LoVo (cell line): ENCODE data around the gene CATSPERB.
A peak's percentile ranks its signal among the peaks of the same experiment; 100 is the strongest.
"Not testable (repeated sequence)": the region's sequence is repeated elsewhere in the genome, so short reads cannot be mapped to it uniquely, and the experiment has no call there.

Experiments
- DNase-seq: peaks from one replicate; pipeline ENCODE4 v3.0.0-alpha.2; 2016; ENCODE audit warnings: low spot score

CATSPERB gene

GRCh38 chr14:91577632-91578233 lies 154.2 kb downstream of the CATSPERB start:
- no peak for DNase-seq

GRCh38 chr14:91575469-91576208 lies 156.2 kb downstream of the CATSPERB start:
- DNase-seq: no peak

GRCh38 chr14:91573894-91574837 lies 157.7 kb downstream of the CATSPERB start:
- DNase-seq: peak; percentile 63

GRCh38 chr14:91573528-91573893 lies 158.4 kb downstream of the CATSPERB start:
- no peak for DNase-seq

- no peak for DNase-seq
These were observed 161.9 kb downstream of the CATSPERB start for GRCh38 chr14:91570021-91570420.

GRCh38 chr14:91569301-91569700 lies 162.6 kb downstream of the CATSPERB start:
- DNase-seq: no peak

- DNase-seq: no peak
These were observed 163.3 kb downstream of the CATSPERB start for GRCh38 chr14:91568626-91569025.

GRCh38 chr14:91567827-91568226 lies 164.1 kb downstream of the CATSPERB start:
- not testable (repeated sequence) for DNase-seq

GRCh38 chr14:91555531-91555930 lies 176.4 kb downstream of the CATSPERB start:
- no peak for DNase-seq

- peak; percentile 26 for DNase-seq
These were observed 177.2 kb downstream of the CATSPERB start for GRCh38 chr14:91554535-91555332.

GRCh38 chr14:91548108-91548507 lies 183.8 kb downstream of the CATSPERB start:
- no peak for DNase-seq

- no peak for DNase-seq
These were observed 185.8 kb downstream of the CATSPERB start for GRCh38 chr14:91545946-91546716.

GRCh38 chr14:91545204-91545603 lies 186.7 kb downstream of the CATSPERB start:
- DNase-seq: no peak

GRCh38 chr14:91536327-91536726 lies 195.6 kb downstream of the CATSPERB start:
- no peak for DNase-seq

GRCh38 chr14:91534059-91534458 lies 197.8 kb downstream of the CATSPERB start:
- DNase-seq: not testable (repeated sequence)

- DNase-seq: no peak
These were observed 198.3 kb downstream of the CATSPERB start for GRCh38 chr14:91533623-91534022.
